ENCODE results near the gene KIF25.
"Not testable (repeated sequence)": the region's sequence is repeated elsewhere in the genome, so short reads cannot be mapped to it uniquely, and the experiment has no call there.

KIF25 gene

DNA sequence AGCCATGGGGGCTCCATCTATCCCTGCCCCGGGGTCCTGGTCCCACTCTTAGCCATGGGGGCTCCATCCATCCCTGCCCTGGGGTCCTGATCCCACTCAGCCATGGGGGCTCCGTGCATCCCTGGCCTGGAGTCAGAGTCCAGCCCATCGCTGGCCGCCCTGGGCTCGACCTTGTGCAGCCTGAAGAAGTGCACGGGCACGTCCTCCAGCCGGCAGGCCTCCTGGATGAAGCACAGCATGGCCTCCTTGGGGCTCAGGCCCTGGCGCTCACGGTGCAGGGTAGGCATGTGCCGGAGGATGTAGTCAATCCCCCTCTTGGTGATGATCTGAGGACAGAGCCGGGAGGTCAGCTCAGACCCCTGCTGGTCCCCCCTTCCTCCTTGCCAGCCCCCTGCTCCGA, 66.0 kb downstream of the KIF25 start:
- DNase-seq (ENCODE audit: low read depth in 1 of 2, low spot score in 1 of 2): no peak

DNA sequence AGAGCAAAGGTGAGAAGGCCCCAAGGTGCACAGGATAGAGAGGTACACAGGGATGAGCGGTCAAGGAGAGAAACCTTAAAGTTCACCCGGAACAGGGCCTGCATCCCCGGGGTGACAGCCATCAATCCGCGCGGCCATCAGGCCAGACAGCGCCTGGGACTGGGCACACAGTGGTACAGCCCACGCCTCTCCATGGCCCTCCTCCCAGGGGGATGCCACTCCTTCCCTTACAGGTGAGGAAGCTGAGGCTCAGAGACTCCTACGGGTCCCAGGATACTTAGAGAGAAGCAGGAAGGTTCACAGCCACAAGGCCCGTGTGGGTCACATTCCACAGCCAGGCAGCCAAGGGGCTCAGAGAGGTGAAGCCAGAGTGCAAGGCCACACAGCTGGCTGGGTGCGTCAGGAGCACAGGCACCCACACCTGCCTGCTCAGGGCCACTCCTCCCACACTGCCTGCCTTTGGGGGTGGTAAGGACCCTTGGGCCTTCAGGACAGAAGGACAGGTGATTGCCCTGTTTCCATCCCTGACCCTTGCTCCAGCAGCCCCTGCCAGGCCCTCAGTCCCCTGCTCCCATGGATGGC, 66.8 kb downstream of the KIF25 start:
- DNase-seq (ENCODE audit: low read depth in 1 of 2, low spot score in 1 of 2): no peak

DNA sequence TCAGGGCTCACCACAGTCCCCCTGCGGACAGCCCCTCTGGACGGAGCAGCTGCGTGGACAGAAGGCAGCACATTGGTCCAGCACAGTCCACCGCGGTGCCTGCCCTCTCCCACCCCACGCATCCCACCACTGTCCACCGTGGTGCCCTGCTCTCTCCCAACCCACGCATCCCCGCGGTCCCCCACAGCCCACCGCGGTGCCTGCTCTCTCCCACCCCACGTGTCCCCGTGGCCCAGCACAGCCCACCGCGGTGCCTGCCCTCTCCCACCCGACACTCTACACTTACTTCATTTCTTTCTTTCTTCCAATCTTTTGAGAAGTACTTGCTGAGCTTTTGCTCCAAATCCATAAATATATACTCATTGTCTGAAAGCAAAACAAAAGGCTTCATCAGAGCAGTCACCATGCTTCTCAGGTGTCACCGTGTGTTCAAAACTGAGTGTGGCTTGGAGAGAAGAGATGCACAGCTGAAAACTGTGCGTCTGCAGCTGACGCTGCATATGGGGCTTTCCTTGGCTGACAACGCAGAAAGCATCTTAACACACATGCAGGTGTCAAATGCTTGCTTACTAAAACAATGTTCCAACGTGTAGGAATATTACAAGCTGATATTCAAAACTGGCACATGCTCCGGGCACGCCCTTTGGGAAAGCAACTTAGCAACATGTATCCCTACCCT, 69.7 kb downstream of the KIF25 start:
- DNase-seq (ENCODE audit: low read depth in 1 of 2, low spot score in 1 of 2): no peak

DNA sequence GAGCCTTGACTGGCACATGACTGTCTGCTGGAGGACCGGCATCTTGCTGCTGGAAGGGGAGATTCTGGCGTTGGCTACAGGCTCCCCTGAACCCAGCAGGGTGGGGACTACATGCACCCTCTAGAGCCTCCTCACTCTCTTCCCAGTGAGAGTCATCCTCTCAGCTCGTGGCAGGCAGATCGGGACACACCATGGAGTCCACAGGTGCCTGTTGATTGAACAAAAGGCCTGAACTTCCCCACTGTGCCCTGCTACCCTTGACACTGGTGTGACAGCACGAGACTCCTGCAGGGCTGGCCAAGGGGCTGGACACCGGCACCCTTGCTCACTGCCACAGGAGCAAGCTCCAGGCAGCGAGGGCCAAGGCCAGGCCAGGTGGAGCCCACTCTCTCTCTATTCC, 73.3 kb downstream of the KIF25 start:
- no peak for DNase-seq (ENCODE audit: low read depth in 1 of 2, low spot score in 1 of 2)

DNA sequence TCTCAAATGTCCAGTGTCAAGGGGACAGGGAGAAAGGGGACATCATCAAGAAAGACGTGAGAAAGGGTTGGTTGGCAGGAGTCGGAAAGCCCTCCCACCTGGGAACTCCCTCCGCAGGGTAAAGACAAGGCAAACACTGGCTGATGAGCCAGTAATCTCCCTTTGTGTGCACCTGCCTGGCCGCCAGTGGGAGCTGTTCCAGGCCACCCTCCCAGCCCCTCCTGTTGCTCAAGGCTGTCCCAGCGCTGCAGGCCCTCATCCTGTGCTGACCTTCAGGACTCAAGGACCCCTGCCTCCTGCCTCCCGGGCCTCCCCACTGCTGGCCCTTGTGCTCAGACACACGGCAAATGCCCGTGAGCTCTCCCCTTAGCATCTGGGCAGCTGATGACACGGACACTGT, 74.1 kb downstream of the KIF25 start:
- no peak for DNase-seq (ENCODE audit: low read depth in 1 of 2, low spot score in 1 of 2)

DNA sequence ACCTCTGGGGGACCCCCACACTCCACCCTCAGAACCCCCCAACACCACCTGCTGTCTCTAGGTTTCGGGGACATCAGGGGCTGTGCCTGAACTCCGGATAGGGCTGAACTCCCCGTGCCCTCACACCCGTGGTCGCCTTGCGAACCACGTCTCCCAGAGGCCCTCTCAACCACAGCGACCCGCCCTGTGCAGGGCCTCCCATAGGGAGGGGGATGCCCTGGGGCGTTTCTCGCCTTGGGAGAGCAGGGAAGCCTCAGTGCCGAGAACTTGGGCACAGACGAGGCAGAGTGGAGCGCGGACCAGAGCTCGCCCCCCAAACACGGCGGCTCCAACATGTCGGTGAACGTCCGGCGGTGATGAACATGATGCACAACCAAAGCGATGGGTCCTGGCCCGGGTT, 74.8 kb downstream of the KIF25 start:
- no peak for DNase-seq (ENCODE audit: low read depth in 1 of 2, low spot score in 1 of 2)

DNA sequence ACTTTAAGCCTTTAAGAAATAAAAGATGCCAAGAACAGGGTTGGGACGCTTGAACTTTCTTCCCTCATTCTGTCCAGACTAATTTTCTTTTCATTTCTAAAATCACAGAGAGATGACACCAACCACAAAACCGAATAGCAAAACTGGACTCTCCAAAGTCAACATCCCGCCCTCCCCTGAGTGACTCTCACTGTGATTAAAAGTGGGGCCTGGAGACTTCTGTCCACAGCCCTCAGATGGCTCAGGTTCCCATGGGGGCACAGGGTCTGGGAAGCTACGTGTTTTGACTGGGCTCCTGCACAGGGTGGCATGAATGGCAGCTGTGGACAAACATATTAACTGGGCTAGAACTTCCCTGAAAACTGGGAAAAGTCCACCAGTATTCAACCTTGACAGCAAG, 75.3 kb downstream of the KIF25 start:
- DNase-seq (ENCODE audit: low read depth in 1 of 2, low spot score in 1 of 2): no peak

DNA sequence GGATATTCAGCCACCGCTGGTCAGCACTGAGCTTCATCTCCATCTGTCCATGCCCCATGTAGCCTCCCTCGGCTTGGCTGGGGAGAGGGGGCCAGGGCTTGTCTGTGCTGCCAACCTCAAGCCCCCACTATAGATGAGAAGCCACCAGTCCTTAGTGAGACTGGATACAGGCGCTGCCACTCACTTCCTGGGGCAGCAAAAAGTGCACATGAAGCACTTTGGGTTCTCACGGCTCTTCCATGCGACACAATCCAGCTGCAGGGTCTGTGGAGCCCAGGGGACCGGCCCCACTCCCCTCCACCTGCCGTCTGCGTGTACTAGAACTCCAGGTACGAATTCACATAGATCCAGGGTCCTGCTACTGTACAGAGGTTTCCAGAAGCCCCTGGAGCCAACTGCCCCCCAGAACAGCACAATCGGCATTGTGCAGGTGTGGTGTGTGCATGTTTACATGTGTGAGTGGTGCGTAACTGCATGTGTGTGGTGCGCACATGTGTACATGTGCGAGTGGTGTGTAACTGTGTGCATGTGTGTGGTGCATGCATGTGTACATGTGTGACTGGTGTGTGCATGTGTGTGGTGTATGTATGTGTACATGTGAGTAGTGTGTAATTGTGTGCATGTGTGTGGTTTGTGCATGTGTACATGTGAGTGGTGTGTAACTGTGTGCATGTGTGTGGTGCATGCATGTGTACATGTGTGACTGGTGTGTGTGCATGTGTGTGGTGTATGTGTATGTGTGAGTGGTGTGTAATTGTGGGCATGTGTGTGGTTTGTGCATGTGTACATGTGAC, 76.7 kb downstream of the KIF25 start:
- DNase-seq (ENCODE audit: low read depth in 1 of 2, low spot score in 1 of 2): no peak

DNA sequence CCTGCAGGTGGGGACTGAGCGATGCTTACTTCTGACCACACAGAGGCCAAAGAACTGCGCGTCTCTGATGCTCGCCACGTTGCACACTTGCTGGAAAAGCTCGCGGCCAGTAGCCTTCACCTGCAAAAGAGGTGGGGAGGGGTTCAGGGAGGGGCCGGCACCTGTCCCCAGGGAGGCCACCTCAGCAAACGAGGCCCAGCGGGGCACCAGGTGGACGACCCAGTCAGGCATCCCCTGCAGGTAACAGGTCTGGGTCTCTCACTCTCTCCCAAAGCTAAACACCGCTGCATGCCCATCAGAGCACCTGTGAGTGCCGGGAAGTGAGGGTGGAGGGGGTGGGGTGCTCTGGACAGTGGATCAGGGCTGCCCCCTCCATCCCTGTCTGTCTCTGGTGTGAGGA, 77.7 kb downstream of the KIF25 start:
- DNase-seq (ENCODE audit: low read depth in 1 of 2, low spot score in 1 of 2): no peak

DNA sequence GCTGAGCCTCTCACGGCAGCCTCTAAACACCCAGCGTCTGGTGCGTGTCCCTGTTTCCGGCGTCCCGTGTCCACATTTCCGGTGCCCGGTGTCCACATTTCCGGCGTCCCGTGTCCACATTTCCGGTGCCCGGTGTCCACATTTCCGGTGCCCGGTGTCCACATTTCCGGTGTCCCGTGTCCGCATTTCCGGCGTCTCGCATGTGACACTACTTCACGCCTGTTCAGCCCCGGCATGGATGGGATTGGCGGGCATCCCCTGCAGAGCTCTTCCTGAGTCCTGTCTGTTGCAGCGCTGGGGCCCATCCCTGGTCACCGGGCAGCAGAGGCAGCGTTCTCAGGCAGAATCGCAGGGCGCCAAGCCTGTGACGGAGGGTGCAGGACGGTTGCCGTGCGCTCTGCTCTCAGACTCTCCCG, 78.3 kb downstream of the KIF25 start:
- DNase-seq (ENCODE audit: low read depth in 1 of 2, low spot score in 1 of 2): no peak

DNA sequence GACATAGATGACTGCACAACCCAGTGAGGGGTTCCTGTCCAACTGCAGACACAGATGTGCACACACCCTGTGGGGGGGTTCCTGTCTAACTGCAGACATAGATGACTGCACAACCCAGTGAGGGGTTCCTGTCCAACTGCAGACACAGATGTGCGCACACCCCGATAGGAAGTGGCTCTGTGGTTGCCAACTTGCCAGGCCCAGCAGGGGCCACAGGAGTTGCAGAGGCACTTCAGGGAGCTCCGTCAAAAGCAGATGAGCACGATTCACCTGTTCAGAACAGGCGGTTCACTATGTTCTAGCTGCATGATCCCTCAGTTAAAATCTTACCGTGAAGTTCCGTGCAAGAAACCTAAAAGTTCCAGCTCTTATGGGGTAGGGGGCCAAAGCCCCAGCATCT, 79.9 kb downstream of the KIF25 start:
- not testable (repeated sequence) for DNase-seq (ENCODE audit: low read depth in 1 of 2, low spot score in 1 of 2)

DNA sequence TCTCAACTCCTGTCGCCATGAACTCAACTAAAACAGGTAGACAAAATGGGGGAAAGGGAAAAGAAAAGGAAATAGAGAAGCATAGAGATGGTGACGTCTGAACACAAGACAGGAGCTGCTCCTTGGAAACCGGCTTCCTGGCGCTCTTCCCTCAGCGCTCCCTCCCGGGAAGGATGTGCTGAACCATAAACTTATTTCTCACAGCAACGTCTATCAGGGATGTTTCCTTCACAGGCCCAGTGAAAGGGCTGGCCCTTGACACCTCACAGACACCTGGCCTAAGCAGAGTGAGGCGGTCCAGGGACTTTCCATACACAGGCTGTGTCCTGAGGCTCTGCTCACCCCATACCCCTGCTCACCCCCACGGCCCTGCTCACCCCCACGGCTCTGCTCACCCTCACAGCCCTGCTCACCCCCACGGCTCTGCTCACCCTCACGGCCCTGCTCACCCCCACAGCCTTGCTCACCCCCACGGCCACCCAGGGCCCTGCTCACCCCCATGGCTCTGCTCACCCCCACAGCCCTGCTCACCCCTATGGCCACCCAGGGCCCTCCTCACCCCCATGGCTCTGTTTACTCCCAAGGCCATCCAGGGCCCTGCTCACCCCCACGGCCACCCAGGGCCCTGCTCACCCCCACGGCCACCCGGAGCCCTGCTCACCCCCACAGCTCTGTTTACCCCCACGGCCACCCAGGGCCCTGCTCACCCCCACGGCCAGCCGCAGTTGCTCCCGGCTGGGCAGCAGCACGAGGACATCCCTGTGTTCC, 80.9 kb downstream of the KIF25 start:
- DNase-seq (ENCODE audit: low read depth in 1 of 2, low spot score in 1 of 2): no peak

DNA sequence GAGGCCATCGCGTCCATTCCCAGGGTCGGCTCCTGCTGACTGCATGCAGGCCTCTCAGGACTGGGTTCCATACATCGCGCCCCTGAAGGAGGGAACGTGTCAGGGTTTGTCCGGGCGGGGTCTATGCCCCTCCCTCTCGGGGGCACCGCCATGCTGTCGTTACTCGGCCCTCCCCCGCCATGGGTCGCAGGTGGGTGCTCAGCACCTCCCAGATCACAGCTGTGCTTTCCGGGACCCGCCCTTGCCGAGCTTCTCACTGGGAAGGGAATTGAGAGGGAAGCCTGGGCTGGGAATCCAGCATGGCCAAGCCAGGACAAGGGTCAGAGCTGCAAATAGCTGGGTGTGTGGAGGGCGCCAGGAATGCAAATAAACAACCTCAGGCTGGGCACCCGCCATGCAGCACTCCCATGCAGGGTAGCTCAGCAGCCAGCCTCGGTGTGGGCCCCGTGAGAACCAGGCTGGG, 81.5 kb downstream of the KIF25 start, which contains the start of gene FRMD1:
TSS of gene FRMD1 (minus strand) at position 270 of the 463 bp plus-strand sequence. CDS start at position 152, 118 bp downstream.
- no peak for DNase-seq (ENCODE audit: low read depth in 1 of 2, low spot score in 1 of 2)

DNA sequence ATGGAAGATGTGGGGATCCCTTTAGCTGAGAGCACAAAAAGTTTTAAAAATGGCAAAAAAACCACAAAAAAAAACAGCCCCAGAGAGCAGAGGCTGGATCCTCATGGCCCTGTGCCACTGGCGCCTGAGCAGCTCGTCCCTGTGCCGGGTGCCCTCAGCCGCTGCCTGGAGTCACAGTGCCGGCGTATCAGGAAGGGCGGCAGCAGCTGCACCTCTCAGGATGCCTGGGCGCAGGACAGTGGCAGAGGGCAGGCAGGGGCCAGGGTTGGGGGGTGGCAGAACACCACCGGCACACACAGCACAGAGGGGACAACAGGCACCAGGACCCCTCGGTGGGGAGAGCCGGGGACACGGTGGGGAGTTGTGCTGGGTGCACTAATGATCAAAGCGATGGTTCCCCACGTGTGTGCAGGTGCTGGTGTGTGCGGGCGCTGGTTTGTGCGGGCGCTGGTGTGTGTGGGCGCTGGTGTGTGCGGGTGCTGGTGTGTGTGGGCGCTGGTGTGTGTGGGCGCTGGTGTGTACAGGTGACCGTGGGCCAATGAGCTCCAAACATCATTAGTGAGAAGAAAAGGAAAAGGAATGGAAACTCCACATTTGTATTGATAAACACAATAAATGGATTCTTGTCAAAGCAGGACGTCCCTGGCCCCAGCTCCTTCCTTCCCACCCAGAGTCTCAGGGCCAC, 83.1 kb downstream of the KIF25 start:
- no peak for DNase-seq (ENCODE audit: low read depth in 1 of 2, low spot score in 1 of 2)

DNA sequence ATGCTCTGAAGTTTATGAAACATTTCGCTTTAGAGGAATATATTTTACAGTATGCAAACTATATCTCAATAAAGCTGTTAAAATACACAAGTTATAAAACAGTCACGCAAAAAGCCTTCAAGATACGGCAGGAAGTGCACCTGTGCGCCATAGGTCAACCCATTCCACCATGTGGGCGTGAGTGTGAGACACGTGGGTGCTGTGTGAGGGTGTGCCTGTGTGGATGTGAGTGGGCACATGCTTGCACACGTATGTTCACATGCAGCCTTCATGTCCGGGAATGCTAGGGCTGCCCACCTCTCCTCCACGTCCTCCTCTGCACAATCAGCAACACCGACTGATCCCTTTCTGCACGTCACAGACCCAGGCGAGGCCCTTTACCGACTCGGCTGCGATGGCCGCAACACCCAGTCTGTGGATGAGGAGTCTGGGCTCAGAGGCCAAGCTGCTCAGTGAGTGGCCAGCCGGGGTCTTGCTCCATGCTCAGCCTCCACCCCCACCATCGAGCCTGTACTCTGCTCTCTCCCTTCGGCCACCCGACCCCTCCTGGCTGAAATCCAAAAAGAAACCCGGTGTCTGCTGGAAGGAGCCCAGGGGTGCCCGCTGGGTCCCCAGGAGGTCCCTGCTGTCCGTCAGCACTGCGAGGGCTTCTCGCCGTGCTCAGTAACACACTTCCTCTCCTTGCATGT, 84.5 kb downstream of the KIF25 start:
- no peak for DNase-seq (ENCODE audit: low read depth in 1 of 2, low spot score in 1 of 2)

DNA sequence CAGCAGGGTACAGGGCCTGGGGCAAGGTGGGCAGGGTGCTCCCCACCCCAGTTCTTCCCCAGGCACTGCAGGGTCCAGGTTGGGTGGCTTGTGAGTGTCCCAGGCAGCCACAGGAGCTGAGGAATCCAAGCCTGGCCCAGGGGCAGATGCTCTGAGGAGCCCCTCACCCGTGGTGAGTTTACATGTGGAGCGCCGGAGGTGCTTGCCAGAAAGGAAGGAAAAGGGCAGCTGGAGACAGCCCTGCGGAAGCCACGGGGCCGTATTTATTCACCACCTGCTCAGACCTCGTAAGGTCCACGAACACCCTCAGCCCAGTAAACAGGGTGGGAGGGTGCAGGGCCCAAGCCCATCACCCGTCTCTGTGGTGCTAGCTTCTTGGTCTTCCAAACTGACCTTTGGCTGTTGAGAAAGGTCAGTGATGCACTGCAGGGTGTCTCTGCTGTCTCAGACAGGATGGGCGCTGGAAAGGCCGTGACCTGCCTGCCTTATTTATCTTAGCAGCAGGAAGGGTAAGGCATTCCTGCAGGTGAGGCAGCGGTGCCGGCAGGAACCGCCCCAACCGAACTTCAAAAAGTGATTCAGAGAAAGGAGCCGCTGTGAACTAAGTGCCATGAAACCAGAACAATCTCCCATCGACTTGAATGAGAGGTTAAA, 85.5 kb downstream of the KIF25 start:
- no peak for DNase-seq (ENCODE audit: low read depth in 1 of 2, low spot score in 1 of 2)

DNA sequence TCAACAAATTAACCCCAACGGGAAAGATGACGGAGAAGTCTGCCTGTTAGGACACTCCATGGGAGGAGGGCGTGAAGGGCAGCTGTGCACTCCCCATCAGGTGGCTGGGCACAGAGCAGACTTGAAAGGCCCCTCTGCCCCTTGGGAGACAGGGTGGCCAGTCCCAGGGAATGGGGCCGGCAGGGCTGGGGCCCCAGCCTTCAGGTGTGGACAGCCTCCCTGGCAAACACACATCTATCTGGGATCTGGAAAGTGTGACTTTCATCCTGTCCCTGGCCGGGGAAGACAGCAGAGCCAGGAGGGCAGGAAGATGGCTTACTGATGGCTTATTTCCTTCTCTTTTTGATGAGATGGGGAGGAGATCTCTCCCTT, 86.0 kb downstream of the KIF25 start:
- DNase-seq (ENCODE audit: low read depth in 1 of 2, low spot score in 1 of 2): no peak

DNA sequence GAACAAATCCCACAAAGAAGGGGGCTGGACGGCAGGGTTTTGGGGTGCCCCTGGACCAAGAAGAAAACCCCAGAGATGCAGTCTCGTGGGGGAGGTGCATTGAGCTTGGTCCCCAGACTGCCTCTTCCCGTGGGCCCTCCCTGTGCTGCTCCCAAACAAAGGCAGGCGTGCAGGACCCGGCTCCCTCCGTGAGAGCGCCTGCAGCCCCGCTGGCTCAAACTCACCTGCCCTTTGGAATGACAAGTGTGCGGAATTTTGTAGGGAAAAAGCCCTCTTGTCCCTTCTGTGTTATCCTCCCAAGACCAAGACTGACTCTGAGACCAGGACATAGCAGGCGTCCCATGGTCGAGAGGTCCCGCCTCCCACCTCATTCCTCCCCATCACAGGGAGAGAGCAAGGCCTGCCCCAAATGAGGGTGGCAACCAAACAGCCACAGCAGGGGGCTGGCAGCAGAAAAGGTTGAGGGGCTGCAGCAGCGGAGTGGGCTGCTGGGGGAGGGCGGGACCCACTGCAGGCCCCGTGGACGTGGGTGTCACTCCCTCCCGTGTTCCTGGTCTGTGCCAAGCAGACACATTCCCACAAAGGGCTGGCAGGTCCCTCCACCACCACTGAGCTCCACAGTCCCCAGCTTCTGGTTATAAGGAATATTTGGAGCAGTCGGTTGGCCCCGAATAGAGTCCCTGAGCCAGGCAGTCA, 87.1 kb downstream of the KIF25 start:
- no peak for DNase-seq (ENCODE audit: low read depth in 1 of 2, low spot score in 1 of 2)

DNA sequence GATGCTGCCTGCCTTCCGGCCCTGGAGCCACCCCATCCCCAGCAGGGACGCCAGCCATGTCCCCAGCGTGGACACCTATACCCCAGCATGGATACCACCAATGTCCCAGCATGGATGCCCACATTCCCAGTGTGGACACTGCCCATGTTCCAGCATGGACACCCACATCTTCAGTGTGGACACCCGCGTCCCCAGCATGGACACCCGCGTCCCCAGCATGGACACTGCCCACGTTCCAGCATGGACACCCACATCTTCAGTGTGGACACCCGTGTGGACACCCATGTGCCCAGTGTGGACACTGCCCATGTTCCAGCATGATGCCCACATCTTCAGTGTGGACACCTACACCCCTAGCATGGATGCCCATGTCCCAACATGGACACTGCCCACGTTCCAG, 88.6 kb downstream of the KIF25 start:
- no peak for DNase-seq (ENCODE audit: low read depth in 1 of 2, low spot score in 1 of 2)
